Lung (tissue), 12 donors: ENCODE measurements around the gene CFAP74. TPM values are rescaled to one million over a fixed set of nuclear protein-coding genes. Genes with fewer than 3 reads are reported as not detected.
"Not testable (repeated sequence)": the region's sequence is repeated elsewhere in the genome, so short reads cannot be mapped to it uniquely, and the experiment has no call there.

Experiments
- ATAC-seq: fragments of 200-7000 bp; cut with Tn5 transposase; one replicate; pipeline ENCODE4 v1.9.1; 2020; ENCODE audit warnings: moderate number of reproducible peaks; ENCODE audit not compliant: insufficient read depth, low FRiP score
- DNase-seq, 3 donors: peaks; one replicate each; pipeline ENCODE4 v3.0.0-alpha.2; 2013 to 2017
- H3K27ac ChIP-seq, 2 donors: one replicate each; pipeline ENCODE4 v1.5.1; 2013; ENCODE audit warnings: mild to moderate bottlenecking in 2 of 2, moderate library complexity in 2 of 2, control low read depth in 1 of 2, inconsistent platforms in 1 of 2, low read depth in 1 of 2, low read length in 1 of 2
- H3K27me3 ChIP-seq, 3 donors: one replicate each; pipeline ENCODE4 v1.5.1; 2013; ENCODE audit warnings: low read length in 2 of 3; ENCODE audit not compliant: control insufficient read depth in 3 of 3, insufficient read depth in 3 of 3
- H3K36me3 ChIP-seq, 4 donors: one replicate each; pipeline ENCODE4 v1.5.1; 2013; ENCODE audit warnings: low read length in 4 of 4, mild to moderate bottlenecking in 1 of 4, moderate library complexity in 1 of 4; ENCODE audit not compliant: control insufficient read depth in 4 of 4, insufficient read depth in 4 of 4
- H3K4me1 ChIP-seq, 5 donors: one replicate each; pipeline ENCODE4 v1.5.1; 2013; ENCODE audit warnings: low read length in 5 of 5, mild to moderate bottlenecking in 2 of 5, moderate library complexity in 1 of 5; ENCODE audit not compliant: control insufficient read depth in 5 of 5, insufficient read depth in 5 of 5
- H3K4me3 ChIP-seq: one replicate; pipeline ENCODE4 v1.5.1; 2013; ENCODE audit warnings: mild to moderate bottlenecking, control low read depth, moderate library complexity
- H3K9ac ChIP-seq, 2 donors: one replicate each; pipeline ENCODE4 v1.5.1; 2013; ENCODE audit warnings: low read length in 2 of 2, control low read depth in 1 of 2; ENCODE audit not compliant: insufficient read depth in 1 of 2
- H3K9me3 ChIP-seq, 4 donors: one replicate each; pipeline ENCODE4 v1.5.1; 2013; ENCODE audit warnings: low read length in 3 of 4, mild to moderate bottlenecking in 1 of 4, moderate library complexity in 1 of 4; ENCODE audit not compliant: control insufficient read depth in 4 of 4, insufficient read depth in 3 of 4
- CTCF ChIP-seq: IDR thresholded peaks from 2 replicates; pipeline ENCODE4 v1.5.1; 2012; ENCODE audit warnings: mild to moderate bottlenecking; ENCODE audit errors: control extremely low read depth, extremely low read depth
- WGBS, 2 donors: extraction: QIAGEN DNeasy Blood & Tissue Kit; methylation state at CpG; one replicate each; pipeline ENCODE4 v1.1.7; 2013; 5-methylcytosine and 5-hydroxymethylcytosine counted together
- polyA plus RNA-seq, 2 donors: library from polyadenylated mRNA; stranded (reverse); fragments of 200-250 nt; gene quantifications; one replicate each; pipeline ENCODE4 v1.2.1, GENCODE V29; 2013
- total RNA-seq, 2 donors: library from RNA; depleted of rRNA in 1 of 2; stranded (reverse); fragments of >200 nt in 1 of 2; gene quantifications; one replicate each; pipeline ENCODE4 v1.2.1, GENCODE V29; 2014 to 2021
- donor health status: control.
- donor health status: control.
- donor health status: Bipolar disorder and iron deficiency.
- donor health status: healthy.
- donor health status: DM: yes; HTN: yes; CAD: no.

The CFAP74 gene
- total and polyA plus RNA-seq, 4 donors, result 3.1 to 20.8 (median 5.3) TPM

- no peaks in the 10 kb centered on the region for H3K27me3 ChIP-seq
- H3K9me3 ChIP-seq, result peaks cover 0 to 2% (median 0%) of the 10 kb centered on the region in 4 donors
- H3K4me1 ChIP-seq, result peaks cover 0 to 14% (median 6%) of the 10 kb centered on the region in 5 donors
- DNase-seq (no peak), ATAC-seq (no peak)
- TF ChIP-seq CTCF, result no peak
- no peak overlapping the region for H3K9ac ChIP-seq
- no peaks in the 10 kb centered on the region for H3K36me3 ChIP-seq
- H3K4me3 ChIP-seq, result no peak overlapping the region
- WGBS, 2 donors, result 83 to 88% methylated on average over 26 to 32 of the region's 32 CpGs
- H3K27ac ChIP-seq, result no peak overlapping the region
Observed at GRCh38 chr1:1985375-1986050, 18.1 kb downstream of the CFAP74 start.

- DNase-seq, result no peak
- 80 to 86% methylated on average over 17 of the region's 17 CpGs for WGBS, 2 donors
- Histone ChIP-seq H3K36me3 (no peaks in the 10 kb centered on the region), H3K4me1 (peaks cover 0 to 8% (median 5%) of the 10 kb centered on the region in 5 donors), H3K9me3 (peaks cover 0 to 2% (median 0%) of the 10 kb centered on the region in 4 donors), H3K9ac (no peak overlapping the region), H3K4me3 (no peak overlapping the region), H3K27ac (no peak overlapping the region), H3K27me3 (no peaks in the 10 kb centered on the region)
- TF ChIP-seq CTCF, result no peak
- no peak for ATAC-seq
Observed at GRCh38 chr1:1984560-1985070, 19.0 kb downstream of the CFAP74 start.

GRCh38 chr1:1982379-1983232 lies 21.0 kb downstream of the CFAP74 start:
- H3K27ac ChIP-seq, result no peak overlapping the region
- ATAC-seq (no peak), DNase-seq (no peak)
- no peaks in the 10 kb centered on the region for H3K27me3 ChIP-seq
- TF ChIP-seq CTCF, result no peak
- no peaks in the 10 kb centered on the region for H3K36me3 ChIP-seq
- H3K9me3 ChIP-seq, result no peaks in the 10 kb centered on the region
- no peak overlapping the region for H3K4me3 ChIP-seq
- WGBS, 2 donors, result 88 to 92% methylated on average over 36 of the region's 36 CpGs
- H3K4me1 ChIP-seq, result no peaks in the 10 kb centered on the region
- no peak overlapping the region for H3K9ac ChIP-seq

- DNase-seq, H3K27ac ChIP-seq, H3K9ac ChIP-seq, H3K36me3 ChIP-seq, H3K27me3 ChIP-seq, H3K4me3 ChIP-seq, H3K9me3 ChIP-seq, ATAC-seq, H3K4me1 ChIP-seq: not testable (repeated sequence)
- WGBS, 2 donors, result 89 to 98% methylated on average over 59 to 72 of the region's 73 CpGs
Observed at GRCh38 chr1:1981631-1982327, 21.8 kb downstream of the CFAP74 start.
